AG04449 (cell line): Measurements from ENCODE around the gene SEMA5A.

ENCODE experiments used
- CTCF ChIA-PET: fragments of 350-600 bp; formaldehyde crosslinking; extraction: SDS; loops from one replicate; lab custom pipeline; 2021; ENCODE audit warnings: antibody characterized with exemption; lab: Yijun Ruan, JAX
- POLR2A ChIA-PET: fragments of 400-600, 350-600 bp; formaldehyde crosslinking; extraction: SDS; loops from one replicate; lab custom pipeline; 2020; ENCODE audit warnings: antibody characterized with exemption, inconsistent platforms; lab: Yijun Ruan, JAX
- DNase-seq: peaks from one replicate; pipeline ENCODE4 v3.0.0-alpha.2; 2010; ENCODE audit warnings: low read depth, low spot score
- H3K4me3 ChIP-seq: 2 replicates; pipeline ENCODE4 v1.5.1; 2011; ENCODE audit warnings: low read depth, mild to moderate bottlenecking, control low read depth, low read length
- CTCF ChIP-seq: IDR thresholded peaks from one replicate; pipeline ENCODE4 v1.5.1; 2011; ENCODE audit warnings: mild to moderate bottlenecking, moderate library complexity, low read length, control low read depth, inconsistent platforms; ENCODE audit not compliant: insufficient read depth; ENCODE audit errors: missing control alignments

Gene SEMA5A

GRCh38 chr5:9363449-9363848 is 182.4 kb downstream of the SEMA5A start:
- ChIA-PET POLR2A (no interaction called here), CTCF (interaction anchor here (0.7 to 2.3 kb wide), 4 partner anchors 17 to 181 kb away, joined by 3 to 6 read pairs (median 4); no protein-coding TSS in a partner anchor)
- no peak for DNase-seq
- H3K4me3 ChIP-seq, result no peak overlapping the region
- no peak for TF ChIP-seq CTCF

GRCh38 chr5:9363026-9363425 is 182.8 kb downstream of the SEMA5A start:
- CTCF ChIA-PET, result interaction anchor here (0.8 kb wide), 1 partner anchor 154 kb away, joined by 3 read pairs; no protein-coding TSS in a partner anchor
- no peak for TF ChIP-seq CTCF
- POLR2A ChIA-PET, result no interaction called here
- no peak for DNase-seq
- no peak overlapping the region for H3K4me3 ChIP-seq

GRCh38 chr5:9362600-9362999 is 183.3 kb downstream of the SEMA5A start:
- no peak for TF ChIP-seq CTCF
- H3K4me3 ChIP-seq, result no peak overlapping the region
- no peak for DNase-seq
- CTCF ChIA-PET, result no interaction called here
- POLR2A ChIA-PET, result no interaction called here

- TF ChIP-seq CTCF, result peak; percentile 51
- H3K4me3 ChIP-seq, result no peak overlapping the region
- ChIA-PET POLR2A (no interaction called here), CTCF (interaction anchor here (0.8 to 1.2 kb wide), 3 partner anchors 20 to 26 kb away, joined by 3 to 4 read pairs (median 3); no protein-coding TSS in a partner anchor)
- no peak for DNase-seq
These were observed 184.0 kb downstream of the SEMA5A start for GRCh38 chr5:9361835-9362234.

GRCh38 chr5:9358961-9359685 is 186.8 kb downstream of the SEMA5A start:
- DNase-seq, result peak; percentile 64
- ChIA-PET CTCF (interaction anchor here (1.1 to 1.5 kb wide), 3 partner anchors 8 to 203 kb away, joined by 3 to 4 read pairs (median 3); no protein-coding TSS in a partner anchor), POLR2A (interaction anchor here (0.7 to 0.9 kb wide), 2 partner anchors 10 to 81 kb away, joined by 4 read pairs; no protein-coding TSS in a partner anchor)
- TF ChIP-seq CTCF, result no peak
- no peak overlapping the region for H3K4me3 ChIP-seq

GRCh38 chr5:9356351-9356825 is 189.5 kb downstream of the SEMA5A start:
- no peak overlapping the region for H3K4me3 ChIP-seq
- ChIA-PET CTCF (interaction anchor here (0.5 kb wide), 1 partner anchor 32 kb away, joined by 3 read pairs; no protein-coding TSS in a partner anchor), POLR2A (no interaction called here)
- TF ChIP-seq CTCF, result no peak
- no peak for DNase-seq
